Hepatocyte (in vitro differentiated cells): ENCODE measurements around the gene AP3D1. TPM values are rescaled to one million over a fixed set of nuclear protein-coding genes. Genes with fewer than 3 reads are reported as not detected.

Experiments
- DNase-seq: peaks from one replicate; pipeline ENCODE4 v3.0.0-alpha.2; 2016; ENCODE audit warnings: low spot score
- H2AFZ ChIP-seq: fragments of 200-600 bp; sonication (generic); 2 replicates; pipeline ENCODE4 v1.6.0; 2016; ENCODE audit warnings: antibody characterized with exemption, mild to moderate bottlenecking
- H3K27ac ChIP-seq: fragments of 200-600 bp; sonication (generic); 2 replicates; pipeline ENCODE4 v1.5.1; 2016; ENCODE audit warnings: mild to moderate bottlenecking
- H3K27me3 ChIP-seq: fragments of 200-600 bp; sonication (generic); 2 replicates; pipeline ENCODE4 v1.6.1; 2016
- H3K36me3 ChIP-seq: fragments of 200-600 bp; sonication (generic); replicated peaks from 2 replicates; pipeline ENCODE4 v1.5.1; 2016; ENCODE audit warnings: low read depth; ENCODE audit not compliant: insufficient read depth
- H3K4me1 ChIP-seq: fragments of 200-600 bp; sonication (generic); 2 replicates; pipeline ENCODE4 v1.5.1; 2016; ENCODE audit warnings: mild to moderate bottlenecking, moderate library complexity; ENCODE audit not compliant: insufficient read depth
- H3K4me2 ChIP-seq: fragments of 200-600 bp; sonication (generic); 2 replicates; pipeline ENCODE4 v1.6.0; 2016
- H3K4me3 ChIP-seq: fragments of 200-600 bp; sonication (generic); 2 replicates; pipeline ENCODE4 v1.5.1; 2016; ENCODE audit warnings: mild to moderate bottlenecking
- H3K79me2 ChIP-seq: fragments of 200-600 bp; sonication (generic); 2 replicates; pipeline ENCODE4 v1.6.0; 2017; ENCODE audit warnings: mild to moderate bottlenecking
- H3K9me2 ChIP-seq: fragments of 200-600 bp; sonication (generic); replicated peaks from 2 replicates; pipeline ENCODE4 v1.6.0; 2017; ENCODE audit warnings: mild to moderate bottlenecking; ENCODE audit not compliant: insufficient read depth
- H3K9me3 ChIP-seq: fragments of 200-600 bp; sonication (generic); 2 replicates; pipeline ENCODE4 v1.5.1; 2016; ENCODE audit warnings: low read depth, mild to moderate bottlenecking
- H4K20me1 ChIP-seq: fragments of 200-600 bp; sonication (generic); 2 replicates; pipeline ENCODE4 v1.6.0; 2016; ENCODE audit warnings: mild to moderate bottlenecking; ENCODE audit not compliant: insufficient read depth, poor library complexity, severe bottlenecking
- EZH2 ChIP-seq: fragments of 200-600 bp; sonication (generic); IDR thresholded peaks from 2 replicates; pipeline ENCODE4 v1.6.1; 2016; ENCODE audit warnings: antibody characterized with exemption, mild to moderate bottlenecking, borderline replicate concordance
- EZH2phosphoT487 ChIP-seq: fragments of 200-600 bp; sonication (generic); IDR thresholded peaks from one replicate; pipeline ENCODE4 v1.6.1; 2018; ENCODE audit warnings: antibody characterized with exemption, mild to moderate bottlenecking, low read depth, moderate library complexity; ENCODE audit not compliant: unreplicated experiment, severe bottlenecking
- WGBS: methylation state at CpG from one replicate; pipeline ENCODE4 v1.1.6; 2016; ENCODE audit warnings: low lambda C conversion rate; ENCODE audit errors: missing lambda C conversion rate; 5-methylcytosine and 5-hydroxymethylcytosine counted together
- polyA plus RNA-seq: library from polyadenylated mRNA; unstranded; fragments of >200 nt; fragmentation: Nextera tagmentation; extraction: Ambion mirVana; gene quantifications from 2 replicates; pipeline ENCODE4 v1.2.1, GENCODE V29; 2016
- total RNA-seq: library from RNA; depleted of rRNA; stranded (reverse); fragments of >200 nt; gene quantifications from 2 replicates; pipeline ENCODE4 v1.2.3, GENCODE V29; 2014
- TF ChIP-seq, protein P1 (sequence below): fragments of 200-600 bp; sonication (generic); IDR thresholded peaks from 2 replicates; pipeline ENCODE4 v1.5.1; 2016; ENCODE audit warnings: antibody characterized with exemption, mild to moderate bottlenecking; ENCODE audit not compliant: poor library complexity

AP3D1 gene
- total and polyA plus RNA-seq, 2 experiments from 2014 or later, result 102 to 108 TPM

DNA sequence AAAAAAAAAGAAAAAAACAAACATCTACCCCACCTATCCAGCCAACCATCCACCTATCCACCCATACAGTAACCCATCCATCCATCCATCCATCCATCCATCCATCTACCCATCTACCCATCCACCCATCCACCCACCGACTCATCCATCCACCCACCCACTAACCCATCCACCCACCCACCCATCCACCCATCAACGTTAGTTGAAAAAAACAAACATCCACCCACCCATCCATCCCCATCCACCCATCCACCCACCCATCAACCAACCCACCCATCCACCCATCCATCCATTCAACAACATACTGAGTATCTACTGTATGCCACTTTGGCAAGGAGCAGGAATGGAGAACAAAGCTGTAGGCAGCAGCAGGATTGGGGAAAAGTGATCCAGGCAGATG, 6.1 kb upstream of the AP3D1 start:
- H2AFZ ChIP-seq, result no peak overlapping the region
- no peaks in the 10 kb centered on the region for H3K36me3 ChIP-seq
- no peak overlapping the region for H3K4me2 ChIP-seq
- H3K9me2 ChIP-seq, result no peaks in the 10 kb centered on the region
- H3K27ac ChIP-seq, result no peak overlapping the region
- no peaks in the 10 kb centered on the region for H3K9me3 ChIP-seq
- H3K4me1 ChIP-seq, result no peaks in the 10 kb centered on the region
- TF ChIP-seq, protein P1, sequence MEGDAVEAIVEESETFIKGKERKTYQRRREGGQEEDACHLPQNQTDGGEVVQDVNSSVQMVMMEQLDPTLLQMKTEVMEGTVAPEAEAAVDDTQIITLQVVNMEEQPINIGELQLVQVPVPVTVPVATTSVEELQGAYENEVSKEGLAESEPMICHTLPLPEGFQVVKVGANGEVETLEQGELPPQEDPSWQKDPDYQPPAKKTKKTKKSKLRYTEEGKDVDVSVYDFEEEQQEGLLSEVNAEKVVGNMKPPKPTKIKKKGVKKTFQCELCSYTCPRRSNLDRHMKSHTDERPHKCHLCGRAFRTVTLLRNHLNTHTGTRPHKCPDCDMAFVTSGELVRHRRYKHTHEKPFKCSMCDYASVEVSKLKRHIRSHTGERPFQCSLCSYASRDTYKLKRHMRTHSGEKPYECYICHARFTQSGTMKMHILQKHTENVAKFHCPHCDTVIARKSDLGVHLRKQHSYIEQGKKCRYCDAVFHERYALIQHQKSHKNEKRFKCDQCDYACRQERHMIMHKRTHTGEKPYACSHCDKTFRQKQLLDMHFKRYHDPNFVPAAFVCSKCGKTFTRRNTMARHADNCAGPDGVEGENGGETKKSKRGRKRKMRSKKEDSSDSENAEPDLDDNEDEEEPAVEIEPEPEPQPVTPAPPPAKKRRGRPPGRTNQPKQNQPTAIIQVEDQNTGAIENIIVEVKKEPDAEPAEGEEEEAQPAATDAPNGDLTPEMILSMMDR, result no peak
- TF ChIP-seq EZH2phosphoT487 (no peak), EZH2 (no peak)
- no peaks in the 10 kb centered on the region for H3K27me3 ChIP-seq
- no peaks in the 10 kb centered on the region for H4K20me1 ChIP-seq
- no peak overlapping the region for H3K4me3 ChIP-seq
- 92% methylated on average over 2 of the region's 2 CpGs for WGBS
- no peak for DNase-seq
- no peaks in the 10 kb centered on the region for H3K79me2 ChIP-seq

DNA sequence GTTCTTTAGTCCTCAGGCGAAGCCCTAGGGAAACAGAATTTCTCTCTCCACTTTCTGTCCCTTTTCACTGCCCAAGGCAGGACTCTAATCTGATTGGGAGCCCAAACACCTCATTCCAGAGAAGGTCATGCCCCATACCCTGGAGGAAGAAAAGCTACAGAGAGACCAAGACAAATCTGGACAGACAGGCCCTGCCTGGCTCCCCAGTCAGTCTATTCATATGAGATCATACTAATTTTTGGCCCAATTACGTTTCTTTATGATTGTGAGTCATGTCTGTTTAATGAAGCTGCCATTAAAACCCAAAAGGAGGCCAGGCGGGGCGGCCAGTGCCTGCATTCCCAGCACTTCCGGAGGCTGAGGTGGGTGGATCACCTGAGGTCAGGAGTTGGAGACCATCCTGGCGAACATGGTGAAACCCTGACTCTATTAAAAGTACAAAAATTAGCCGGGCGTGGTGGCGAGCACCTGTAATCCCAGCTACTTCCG, 3.3 kb upstream of the AP3D1 start:
- WGBS, result 81% methylated on average over 10 of the region's 10 CpGs
- H2AFZ ChIP-seq, result no peak overlapping the region
- H3K36me3 ChIP-seq, result no peaks in the 10 kb centered on the region
- peaks cover 10% of the 10 kb centered on the region for H4K20me1 ChIP-seq
- no peaks in the 10 kb centered on the region for H3K27me3 ChIP-seq
- no peaks in the 10 kb centered on the region for H3K9me2 ChIP-seq
- H3K9me3 ChIP-seq, result no peaks in the 10 kb centered on the region
- H3K27ac ChIP-seq, result peak overlapping the region; percentile 42
- no peak overlapping the region for H3K4me2 ChIP-seq
- TF ChIP-seq EZH2, result no peak
- no peak for TF ChIP-seq EZH2phosphoT487
- TF ChIP-seq, protein P1, result no peak
- H3K4me1 ChIP-seq, result peaks cover 7% of the 10 kb centered on the region
- no peak overlapping the region for H3K4me3 ChIP-seq
- H3K79me2 ChIP-seq, result peaks cover 15% of the 10 kb centered on the region
- DNase-seq, result peak; percentile 10

DNA sequence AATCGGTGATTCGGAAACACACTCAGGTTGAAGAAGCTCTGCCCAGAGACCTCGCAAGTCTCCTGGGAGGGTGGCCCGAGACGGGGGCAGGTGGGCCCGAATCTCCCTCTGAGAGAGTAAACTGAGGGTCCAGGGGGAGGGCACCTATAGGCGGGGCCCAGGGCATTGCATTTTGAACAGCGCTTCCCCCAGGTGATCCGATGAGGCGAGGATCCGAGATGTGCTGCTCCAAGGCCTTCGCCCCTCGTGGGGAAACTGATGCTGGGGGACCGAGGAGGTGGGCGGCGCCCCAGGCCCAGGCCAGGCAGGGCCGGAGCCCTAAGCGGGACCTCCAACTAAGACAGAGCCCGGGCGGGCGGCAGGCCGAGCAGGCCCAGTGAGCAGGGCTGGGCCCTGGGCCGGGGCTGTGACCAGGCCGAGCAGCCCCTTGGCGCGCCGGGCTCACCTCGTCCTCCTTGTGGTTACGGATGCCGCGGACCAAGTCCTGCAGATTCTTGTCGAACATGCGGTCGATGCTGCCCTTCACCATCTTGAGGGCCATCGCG, 500 bp downstream of the AP3D1 start:
- 0% methylated on average over 25 of the region's 36 CpGs for WGBS
- H3K9me2 ChIP-seq, result no peaks in the 10 kb centered on the region
- peak overlapping the region; percentile 95 for H3K4me2 ChIP-seq
- H3K79me2 ChIP-seq, result peaks cover 53% of the 10 kb centered on the region
- DNase-seq, result peak; percentile 49
- peak overlapping the region; percentile 94 for H3K4me3 ChIP-seq
- no peaks in the 10 kb centered on the region for H3K9me3 ChIP-seq
- peak overlapping the region; percentile 87 for H3K27ac ChIP-seq
- H4K20me1 ChIP-seq, result peaks cover 46% of the 10 kb centered on the region
- no peaks in the 10 kb centered on the region for H3K36me3 ChIP-seq
- TF ChIP-seq EZH2phosphoT487 (no peak), EZH2 (no peak)
- TF ChIP-seq, protein P1, result no peak
- H3K27me3 ChIP-seq, result no peaks in the 10 kb centered on the region
- peaks cover 18% of the 10 kb centered on the region for H3K4me1 ChIP-seq
- H2AFZ ChIP-seq, result no peak overlapping the region
